Duodenal mucosa (tissue), 2 donors: ENCODE measurements around the gene HMCN2.

ENCODE experiments used
- H3K27ac ChIP-seq: one replicate; pipeline ENCODE4 v1.7.0; 2013; ENCODE audit warnings: low read depth, low read length
- H3K27me3 ChIP-seq, 2 donors: one replicate each; pipeline ENCODE4 v1.7.0; 2013; ENCODE audit warnings: low read length in 2 of 2, control low read depth in 1 of 2; ENCODE audit not compliant: insufficient read depth in 2 of 2, control insufficient read depth in 1 of 2
- H3K36me3 ChIP-seq, 2 donors: one replicate each; pipeline ENCODE4 v1.7.0; 2013; ENCODE audit warnings: low read length in 2 of 2, control low read depth in 1 of 2; ENCODE audit not compliant: insufficient read depth in 2 of 2, control insufficient read depth in 1 of 2
- H3K4me1 ChIP-seq, 2 donors: one replicate each; pipeline ENCODE4 v1.7.0; 2013; ENCODE audit warnings: low read length in 2 of 2, control low read depth in 1 of 2; ENCODE audit not compliant: insufficient read depth in 2 of 2, control insufficient read depth in 1 of 2
- H3K4me3 ChIP-seq, 2 donors: one replicate each; pipeline ENCODE4 v1.7.0; 2013; ENCODE audit warnings: low read length in 2 of 2, low read depth in 1 of 2
- H3K9ac ChIP-seq, 2 donors: one replicate each; pipeline ENCODE4 v1.7.0; 2013; ENCODE audit warnings: low read length in 2 of 2, low read depth in 1 of 2
- H3K9me3 ChIP-seq, 2 donors: one replicate each; pipeline ENCODE4 v1.7.0; 2013; ENCODE audit warnings: low read length in 2 of 2, control low read depth in 1 of 2; ENCODE audit not compliant: control insufficient read depth in 1 of 2

HMCN2 gene

DNA sequence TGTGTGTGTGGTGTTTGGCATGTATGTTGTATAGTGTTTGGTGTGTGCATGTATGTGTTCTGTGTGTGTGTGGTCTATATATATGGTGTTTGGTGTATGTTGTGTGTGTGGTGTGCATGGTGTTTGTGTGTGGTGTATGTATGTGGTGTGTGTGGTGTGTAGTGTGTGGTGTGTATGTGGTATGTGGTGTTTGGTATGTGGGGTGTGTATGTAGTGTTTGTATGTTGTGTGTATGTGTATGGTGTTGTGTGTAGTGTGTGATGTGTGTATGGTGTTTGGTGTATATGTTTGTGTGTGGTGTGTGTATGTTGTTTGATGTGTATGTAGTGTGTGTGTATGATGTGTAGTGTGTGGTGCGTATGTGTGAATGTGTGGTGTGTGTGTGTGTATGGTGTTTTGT, 78.8 kb downstream of the HMCN2 start:
- H3K9ac ChIP-seq: no peak overlapping the region
- no peaks in the 10 kb centered on the region for H3K4me1 ChIP-seq
- H3K27me3 ChIP-seq: no peaks in the 10 kb centered on the region
- no peak overlapping the region for H3K4me3 ChIP-seq
- H3K27ac ChIP-seq: no peak overlapping the region
- no peaks in the 10 kb centered on the region for H3K9me3 ChIP-seq
- no peaks in the 10 kb centered on the region for H3K36me3 ChIP-seq

DNA sequence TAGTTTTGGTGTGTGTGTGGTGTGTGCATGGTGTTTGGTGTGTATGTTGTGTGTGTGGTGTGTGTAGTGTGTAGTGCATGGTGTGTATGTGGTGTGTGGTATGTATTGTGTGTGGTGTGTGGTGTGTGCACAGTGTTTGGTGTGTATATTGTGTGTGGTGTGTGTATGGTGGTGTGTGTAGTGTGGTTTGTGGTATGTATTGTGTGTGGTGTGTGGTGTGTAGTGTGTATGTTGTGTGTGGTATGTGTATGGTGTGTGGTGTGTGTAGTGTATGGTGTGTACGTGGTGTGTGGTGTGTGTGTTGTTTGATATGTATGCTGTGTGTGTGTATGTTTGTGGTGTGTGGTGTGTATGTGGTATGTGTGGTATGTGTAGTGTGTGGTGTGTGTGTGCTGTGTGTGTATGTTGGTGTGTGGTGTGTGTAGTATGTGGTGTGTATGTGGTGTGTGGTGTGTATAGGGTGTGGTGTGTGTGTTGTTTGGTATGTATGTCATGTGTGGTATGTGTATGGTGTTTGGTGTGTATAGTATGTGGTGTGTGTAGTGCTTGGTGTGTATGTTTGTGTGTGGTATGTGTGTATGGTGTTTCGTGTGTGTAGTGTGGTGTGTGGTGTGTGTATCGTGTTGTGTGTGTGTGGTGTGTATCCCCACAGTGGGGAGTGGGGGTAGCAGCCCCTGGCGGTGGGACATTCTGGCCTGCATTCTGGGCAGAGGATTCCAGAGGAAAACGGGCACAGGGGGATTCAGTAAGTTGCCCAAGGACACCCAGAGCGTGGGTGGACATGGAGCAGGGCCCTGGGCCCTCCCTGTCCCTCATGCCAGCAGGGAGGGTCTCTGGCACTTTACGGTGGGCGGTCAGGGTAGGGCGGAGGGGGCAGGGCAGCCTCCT, 79.7 kb downstream of the HMCN2 start:
- no peak overlapping the region for H3K27ac ChIP-seq
- no peaks in the 10 kb centered on the region for H3K27me3 ChIP-seq
- H3K4me3 ChIP-seq: no peak overlapping the region
- H3K4me1 ChIP-seq: no peaks in the 10 kb centered on the region
- no peaks in the 10 kb centered on the region for H3K36me3 ChIP-seq
- H3K9ac ChIP-seq: no peak overlapping the region
- no peaks in the 10 kb centered on the region for H3K9me3 ChIP-seq

GRCh38 chr9:130345897-130346385, 80.4 kb downstream of the HMCN2 start:
- Histone ChIP-seq H3K27me3 (no peaks in the 10 kb centered on the region), H3K9me3 (no peaks in the 10 kb centered on the region), H3K4me1 (no peaks in the 10 kb centered on the region), H3K9ac (no peak overlapping the region), H3K36me3 (no peaks in the 10 kb centered on the region), H3K27ac (no peak overlapping the region), H3K4me3 (no peak overlapping the region)

DNA sequence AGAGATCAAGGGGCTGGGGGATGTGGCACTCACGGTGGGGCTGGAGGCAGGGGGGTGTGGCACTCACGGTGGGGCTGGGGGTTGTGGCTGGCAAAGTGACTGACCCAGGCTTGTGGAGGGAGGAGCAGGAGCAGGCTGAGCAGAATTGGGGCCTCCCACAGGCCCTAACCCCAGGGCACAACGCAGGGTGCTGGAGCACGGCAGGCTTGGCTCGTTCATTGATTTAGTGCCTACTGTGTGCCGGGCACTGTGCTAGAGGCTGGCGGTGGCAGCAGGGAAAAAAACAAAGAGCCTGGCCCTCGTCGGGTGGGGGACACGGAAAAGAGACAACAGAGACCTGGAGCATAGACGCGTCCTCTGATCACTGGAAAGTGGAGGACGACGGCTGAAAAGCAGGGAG, 80.9 kb downstream of the HMCN2 start:
- H3K4me1 ChIP-seq: no peaks in the 10 kb centered on the region
- H3K27ac ChIP-seq: no peak overlapping the region
- no peaks in the 10 kb centered on the region for H3K27me3 ChIP-seq
- no peak overlapping the region for H3K4me3 ChIP-seq
- H3K36me3 ChIP-seq: no peaks in the 10 kb centered on the region
- H3K9me3 ChIP-seq: no peaks in the 10 kb centered on the region
- no peak overlapping the region for H3K9ac ChIP-seq

DNA sequence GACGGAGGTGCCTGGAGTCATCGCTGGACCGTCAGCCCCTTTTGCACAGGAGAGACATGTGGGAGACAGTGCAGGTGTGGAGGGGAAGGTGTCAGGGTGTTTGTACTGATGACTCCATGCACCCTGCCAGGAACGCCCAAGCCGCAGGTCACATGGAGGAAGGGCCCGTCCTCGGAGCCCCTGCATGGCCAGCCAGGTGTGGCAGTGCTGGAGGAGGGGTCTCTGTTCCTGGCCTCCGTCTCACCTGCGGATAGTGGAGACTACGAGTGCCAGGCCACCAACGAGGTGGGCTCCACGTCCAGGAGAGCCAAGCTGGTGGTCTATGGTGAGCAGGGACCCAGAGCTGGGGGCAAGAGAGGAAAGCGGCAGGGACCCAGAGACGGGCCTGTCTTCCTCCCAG, 81.5 kb downstream of the HMCN2 start:
- no peaks in the 10 kb centered on the region for H3K4me1 ChIP-seq
- H3K9me3 ChIP-seq: no peaks in the 10 kb centered on the region
- no peaks in the 10 kb centered on the region for H3K36me3 ChIP-seq
- H3K9ac ChIP-seq: no peak overlapping the region
- H3K27me3 ChIP-seq: no peaks in the 10 kb centered on the region
- H3K27ac ChIP-seq: no peak overlapping the region
- H3K4me3 ChIP-seq: no peak overlapping the region

DNA sequence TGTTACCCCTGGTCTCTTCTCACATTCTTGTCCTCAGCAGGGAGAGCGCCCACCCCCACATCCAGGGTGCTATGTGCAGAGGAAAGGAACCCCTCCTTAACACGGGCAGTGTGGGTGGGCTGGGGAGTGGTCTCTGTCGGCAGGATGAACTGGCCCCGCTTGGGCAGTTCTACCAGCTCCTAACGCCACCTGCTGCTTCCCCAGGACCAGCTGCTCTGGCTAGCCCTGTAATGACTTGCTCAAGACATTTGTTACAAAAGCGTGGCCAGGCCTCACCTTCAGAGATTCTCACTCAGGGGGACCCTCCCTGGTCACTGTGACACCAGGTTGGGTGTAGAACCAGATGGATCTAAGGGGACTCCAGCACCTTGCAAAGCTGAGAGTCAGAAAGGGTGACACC, 82.4 kb downstream of the HMCN2 start:
- H3K4me3 ChIP-seq: no peak overlapping the region
- H3K27me3 ChIP-seq: no peaks in the 10 kb centered on the region
- no peaks in the 10 kb centered on the region for H3K36me3 ChIP-seq
- H3K27ac ChIP-seq: no peak overlapping the region
- no peak overlapping the region for H3K9ac ChIP-seq
- H3K9me3 ChIP-seq: no peaks in the 10 kb centered on the region
- H3K4me1 ChIP-seq: peaks cover 7 to 9% of the 10 kb centered on the region in 2 donors

- Histone ChIP-seq H3K27me3 (no peaks in the 10 kb centered on the region), H3K36me3 (no peaks in the 10 kb centered on the region), H3K4me3 (no peak overlapping the region), H3K4me1 (peaks cover 7 to 9% of the 10 kb centered on the region in 2 donors), H3K9me3 (no peaks in the 10 kb centered on the region), H3K27ac (no peak overlapping the region), H3K9ac (no peak overlapping the region)
Measured at GRCh38 chr9:130348341-130348740, 82.8 kb downstream of the HMCN2 start.

DNA sequence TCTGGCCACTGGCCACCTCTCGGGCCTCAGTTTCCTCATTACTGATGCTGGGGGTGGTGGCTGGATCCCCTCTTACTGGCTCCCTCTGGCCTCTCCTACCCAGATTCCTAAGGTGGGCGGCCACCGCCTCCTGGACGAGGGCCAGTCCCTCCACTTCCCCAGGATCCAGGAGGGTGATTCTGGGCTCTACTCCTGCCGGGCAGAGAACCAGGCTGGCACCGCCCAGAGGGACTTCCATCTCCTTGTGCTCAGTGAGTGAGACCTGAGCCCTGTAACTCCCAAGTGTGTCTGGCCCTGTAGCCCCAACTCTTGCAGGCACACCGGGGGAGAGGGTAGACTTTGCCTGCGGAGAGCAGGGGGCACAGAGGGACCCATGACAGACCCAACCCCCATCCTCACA, 83.3 kb downstream of the HMCN2 start:
- Histone ChIP-seq H3K4me1 (peaks cover 7 to 9% of the 10 kb centered on the region in 2 donors), H3K36me3 (no peaks in the 10 kb centered on the region), H3K9me3 (no peaks in the 10 kb centered on the region), H3K27ac (no peak overlapping the region), H3K27me3 (no peaks in the 10 kb centered on the region), H3K4me3 (no peak overlapping the region), H3K9ac (no peak overlapping the region)

- H3K27me3 ChIP-seq: no peaks in the 10 kb centered on the region
Measured at GRCh38 chr9:130349398-130349797, 83.8 kb downstream of the HMCN2 start.

DNA sequence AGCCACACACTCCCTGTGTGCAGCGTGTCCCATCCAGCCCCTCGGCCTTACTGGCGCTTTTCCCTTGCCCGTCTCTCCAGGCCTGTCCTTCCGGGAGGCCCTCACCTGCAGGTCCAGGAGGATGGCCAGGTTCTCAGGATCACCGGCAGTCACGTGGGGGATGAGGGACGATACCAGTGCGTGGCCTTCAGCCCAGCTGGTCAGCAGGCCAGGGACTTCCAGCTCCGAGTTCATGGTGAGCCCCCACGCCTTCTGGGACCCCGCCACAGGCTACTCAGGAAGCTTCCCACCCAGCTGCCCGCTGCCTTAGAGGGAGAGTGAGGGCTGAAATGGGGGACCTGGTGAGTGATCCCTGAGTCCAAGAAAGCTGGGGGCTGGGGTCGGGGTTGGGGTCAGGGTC, 85.8 kb downstream of the HMCN2 start:
- H3K27me3 ChIP-seq: no peaks in the 10 kb centered on the region
- H3K27ac ChIP-seq: no peak overlapping the region
- no peak overlapping the region for H3K9ac ChIP-seq

More at GRCh38 chr9:130349398-130349797, 83.8 kb downstream of the HMCN2 start:
- H3K4me3 ChIP-seq: no peak overlapping the region
- H3K4me1 ChIP-seq: peaks cover 7 to 9% of the 10 kb centered on the region in 2 donors
- H3K27ac ChIP-seq: no peak overlapping the region
- H3K9ac ChIP-seq: no peak overlapping the region
- H3K9me3 ChIP-seq: no peaks in the 10 kb centered on the region
- H3K36me3 ChIP-seq: no peaks in the 10 kb centered on the region

More for the DNA sequence above, 85.8 kb downstream of the HMCN2 start:
- Histone ChIP-seq H3K9me3 (no peaks in the 10 kb centered on the region), H3K4me1 (peaks cover 7 to 9% of the 10 kb centered on the region in 2 donors), H3K4me3 (no peak overlapping the region), H3K36me3 (no peaks in the 10 kb centered on the region)
